Erythroblast (primary cell): Measurements from ENCODE around the gene SGTB.

Experiments
- GATA1 ChIP-seq: IDR thresholded peaks from 2 replicates; pipeline ENCODE4 v1.6.1; 2011; ENCODE audit warnings: low read depth, mild to moderate bottlenecking, control low read depth, low read length, moderate library complexity
- POLR2A ChIP-seq: IDR thresholded peaks from 2 replicates; pipeline ENCODE4 v1.6.1; 2011; ENCODE audit warnings: mild to moderate bottlenecking, low read length

- no peak for TF ChIP-seq POLR2A
- TF ChIP-seq GATA1, result no peak
Observed at GRCh38 chr5:65693121-65693520, 28.8 kb downstream of the SGTB start.
